ENCODE measurements around the gene CBFA2T3. TPM values are rescaled to one million over a fixed set of nuclear protein-coding genes. Genes with fewer than 3 reads are reported as not detected.

CBFA2T3 gene
- total RNA-seq, 1 experiment from 2014 or later = 2.9 TPM

GRCh38 chr16:88827727-88828126, 149.3 kb downstream of the CBFA2T3 start:
- Histone ChIP-seq H3K14ac (ENCODE audit: insufficient read depth, low read length) (no peak overlapping the region), H2BK20ac (ENCODE audit: low read depth, low read length, poor library complexity, severe bottlenecking) (no peak overlapping the region), H3K27me3 (ENCODE audit: insufficient read depth, low read length) (no peaks in the 10 kb centered on the region), H2BK12ac (ENCODE audit: insufficient read length, low read depth, low read length) (no peak overlapping the region), H3K56ac (ENCODE audit: insufficient read length, low read depth, low read length) (no peak overlapping the region), H3K23ac (ENCODE audit: insufficient read length, low read depth, low read length) (no peak overlapping the region), H3K4me1 (ENCODE audit: insufficient read depth, low read length) (no peaks in the 10 kb centered on the region), H4K91ac (ENCODE audit: insufficient read length, low read depth, low read length) (no peak overlapping the region), H2BK120ac (ENCODE audit: low read depth, low read length, poor library complexity, severe bottlenecking) (no peak overlapping the region), H3K27ac (ENCODE audit: insufficient read length, low read depth, low read length) (no peak overlapping the region), H4K5ac (ENCODE audit: insufficient read length, low read depth, low read length) (no peak overlapping the region), H3K79me2 (ENCODE audit: insufficient read depth, low read length) (no peaks in the 10 kb centered on the region), H3K23me2 (ENCODE audit: insufficient read length, low read depth, low read length, poor library complexity, severe bottlenecking) (no peaks in the 10 kb centered on the region), H3K4me2 (ENCODE audit: insufficient read depth, insufficient read length, low read length) (no peak overlapping the region), H2BK15ac (ENCODE audit: low read depth, low read length) (no peak overlapping the region), H3T11ph (ENCODE audit: low read length) (no peak overlapping the region), H2BK5ac (ENCODE audit: insufficient read length, low read length) (no peak overlapping the region), H3K4ac (ENCODE audit: low read depth, low read length) (no peak overlapping the region), H2AK5ac (ENCODE audit: insufficient read length, low read length) (no peak overlapping the region), H3K9ac (ENCODE audit: extremely low read depth, insufficient read length, low read length) (no peak overlapping the region), H3K79me1 (ENCODE audit: insufficient read depth, low read depth, low read length, poor library complexity, severe bottlenecking) (no peaks in the 10 kb centered on the region), H3K9me3 (ENCODE audit: control insufficient read depth, low read depth, low read length) (no peaks in the 10 kb centered on the region), H4K20me1 (ENCODE audit: control insufficient read depth, insufficient read depth, insufficient read length) (no peaks in the 10 kb centered on the region), H3K18ac (ENCODE audit: insufficient read length, low read depth, low read length) (no peak overlapping the region), H2AFZ (ENCODE audit: low read length) (no peak overlapping the region), H4K8ac (replicated peaks; ENCODE audit: insufficient read length, low read depth, low read length) (no peak overlapping the region)
- H3K4me1 Mint-ChIP-seq = no peaks in the 10 kb centered on the region
- H3K27me3 Mint-ChIP-seq (ENCODE audit: low read depth) = no peaks in the 10 kb centered on the region
- no peaks in the 10 kb centered on the region for H3K9me3 Mint-ChIP-seq
- H3K27ac Mint-ChIP-seq = no peak overlapping the region
- H3K4me3 Mint-ChIP-seq = no peak overlapping the region; a peak in 1 of 5 replicates
- TF ChIP-seq, protein P1, sequence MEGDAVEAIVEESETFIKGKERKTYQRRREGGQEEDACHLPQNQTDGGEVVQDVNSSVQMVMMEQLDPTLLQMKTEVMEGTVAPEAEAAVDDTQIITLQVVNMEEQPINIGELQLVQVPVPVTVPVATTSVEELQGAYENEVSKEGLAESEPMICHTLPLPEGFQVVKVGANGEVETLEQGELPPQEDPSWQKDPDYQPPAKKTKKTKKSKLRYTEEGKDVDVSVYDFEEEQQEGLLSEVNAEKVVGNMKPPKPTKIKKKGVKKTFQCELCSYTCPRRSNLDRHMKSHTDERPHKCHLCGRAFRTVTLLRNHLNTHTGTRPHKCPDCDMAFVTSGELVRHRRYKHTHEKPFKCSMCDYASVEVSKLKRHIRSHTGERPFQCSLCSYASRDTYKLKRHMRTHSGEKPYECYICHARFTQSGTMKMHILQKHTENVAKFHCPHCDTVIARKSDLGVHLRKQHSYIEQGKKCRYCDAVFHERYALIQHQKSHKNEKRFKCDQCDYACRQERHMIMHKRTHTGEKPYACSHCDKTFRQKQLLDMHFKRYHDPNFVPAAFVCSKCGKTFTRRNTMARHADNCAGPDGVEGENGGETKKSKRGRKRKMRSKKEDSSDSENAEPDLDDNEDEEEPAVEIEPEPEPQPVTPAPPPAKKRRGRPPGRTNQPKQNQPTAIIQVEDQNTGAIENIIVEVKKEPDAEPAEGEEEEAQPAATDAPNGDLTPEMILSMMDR (conservative IDR thresholded peaks at IDR 0.05) = no peak
- peaks cover 1 to 5% (median 4%) of the 10 kb centered on the region in 3 experiments; a peak in 3 of 7 replicates for H3K36me3 Mint-ChIP-seq (ENCODE audit: insufficient read depth in 1 of 3, low read depth in 3 of 3)
- DNase-seq = no peak
- no CpG with 5 or more reads among the region's 21 CpGs for WGBS (ENCODE audit: extremely low coverage, insufficient read length, low lambda C conversion rate)

Measured in H9 (cell line).